Cerebellar nuclear complex (tissue), 1 donor: ENCODE measurements around the gene PCDHB16.

Experiments used
- DNase-seq, 2 experiments: peaks; one replicate each; lab custom pipeline; 2025; lab: John Stamatoyannopoulos, UW

PCDHB16 gene

DNA sequence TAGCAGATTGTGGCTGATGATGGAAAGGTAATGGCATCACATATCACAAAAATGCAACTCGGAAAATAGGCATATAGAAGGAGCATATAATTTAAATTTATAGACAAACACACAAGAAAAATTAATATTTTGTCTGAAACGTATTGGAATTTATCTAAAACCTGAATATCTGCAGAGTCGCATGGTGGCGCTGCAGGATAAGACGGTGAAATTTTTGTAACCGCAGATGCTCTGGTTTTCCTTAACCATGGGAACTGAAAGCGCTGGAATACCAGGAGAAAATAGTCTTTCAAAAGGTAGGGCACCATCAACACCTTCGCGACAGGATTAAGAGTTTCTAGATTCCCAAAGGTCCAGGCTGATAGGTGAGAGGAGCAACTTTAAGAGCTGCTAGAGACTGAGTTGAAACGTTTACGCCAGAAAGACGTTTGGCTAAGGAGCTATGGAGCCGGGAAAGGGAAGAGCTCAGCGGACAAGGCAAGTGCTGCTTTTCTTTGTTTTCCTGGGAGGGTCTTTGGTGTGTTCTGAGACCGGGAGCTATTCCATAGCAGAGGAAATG, 52.0 kb downstream of the PCDHB16 start:
- DNase-seq, result no peak
